SK-N-SH treated with all-trans-retinoic acid at 6 μM for 48 hours (cell line): Measurements from ENCODE around the gene PTH.

Experiments used
- CSDC2 ChIP-seq: fragments of 250-450 bp; sonication (Bioruptor Pico); IDR thresholded peaks from 2 replicates; pipeline ENCODE4 v1.5.0; 2020; ENCODE audit warnings: mild to moderate bottlenecking, moderate library complexity
- ISL1 ChIP-seq: fragments of 250-450 bp; sonication (Bioruptor Pico); IDR thresholded peaks from 2 replicates; pipeline ENCODE4 v2.1.2; 2022; ENCODE audit warnings: mild to moderate bottlenecking, moderate library complexity
- PPARA ChIP-seq: fragments of 250-450 bp; sonication (Bioruptor Pico); IDR thresholded peaks from 2 replicates; pipeline ENCODE4 v1.5.0; 2020; ENCODE audit warnings: mild to moderate bottlenecking, borderline replicate concordance
- SNAI2 ChIP-seq: fragments of 250-450 bp; sonication (Bioruptor Pico); IDR thresholded peaks from 2 replicates; pipeline ENCODE4 v1.5.0; 2020; ENCODE audit warnings: mild to moderate bottlenecking, moderate library complexity
- TOX ChIP-seq: fragments of 250-450 bp; sonication (Bioruptor Pico); IDR thresholded peaks from 2 replicates; pipeline ENCODE4 v1.8.0; 2021; ENCODE audit warnings: mild to moderate bottlenecking, moderate library complexity, borderline replicate concordance
- ZFP3 ChIP-seq: fragments of 250-450 bp; sonication (Bioruptor Pico); IDR thresholded peaks from 2 replicates; pipeline ENCODE4 v1.5.0; 2020; ENCODE audit warnings: mild to moderate bottlenecking, moderate library complexity

GRCh38 chr11:13461291-13461690 lies 34.5 kb downstream of the PTH start:
- TF ChIP-seq ISL1 (CRISPR knock-in tag), result no peak
- no peak for TF ChIP-seq CSDC2 (CRISPR knock-in tag)
- TF ChIP-seq TOX, result no peak
- TF ChIP-seq SNAI2, result no peak
- TF ChIP-seq ZFP3, result no peak
- TF ChIP-seq PPARA (CRISPR knock-in tag), result no peak
